ENCODE measurements around the gene MYBPHL.

- TF ChIP-seq, protein P1, sequence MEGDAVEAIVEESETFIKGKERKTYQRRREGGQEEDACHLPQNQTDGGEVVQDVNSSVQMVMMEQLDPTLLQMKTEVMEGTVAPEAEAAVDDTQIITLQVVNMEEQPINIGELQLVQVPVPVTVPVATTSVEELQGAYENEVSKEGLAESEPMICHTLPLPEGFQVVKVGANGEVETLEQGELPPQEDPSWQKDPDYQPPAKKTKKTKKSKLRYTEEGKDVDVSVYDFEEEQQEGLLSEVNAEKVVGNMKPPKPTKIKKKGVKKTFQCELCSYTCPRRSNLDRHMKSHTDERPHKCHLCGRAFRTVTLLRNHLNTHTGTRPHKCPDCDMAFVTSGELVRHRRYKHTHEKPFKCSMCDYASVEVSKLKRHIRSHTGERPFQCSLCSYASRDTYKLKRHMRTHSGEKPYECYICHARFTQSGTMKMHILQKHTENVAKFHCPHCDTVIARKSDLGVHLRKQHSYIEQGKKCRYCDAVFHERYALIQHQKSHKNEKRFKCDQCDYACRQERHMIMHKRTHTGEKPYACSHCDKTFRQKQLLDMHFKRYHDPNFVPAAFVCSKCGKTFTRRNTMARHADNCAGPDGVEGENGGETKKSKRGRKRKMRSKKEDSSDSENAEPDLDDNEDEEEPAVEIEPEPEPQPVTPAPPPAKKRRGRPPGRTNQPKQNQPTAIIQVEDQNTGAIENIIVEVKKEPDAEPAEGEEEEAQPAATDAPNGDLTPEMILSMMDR (IDR thresholded peaks at IDR 0.05; ENCODE audit: poor library complexity) = no peak
- TF ChIP-seq EZH2 (IDR thresholded peaks at IDR 0.05; ENCODE audit: borderline replicate concordance) = no peak
These were observed 35.4 kb upstream of the MYBPHL start for GRCh38 chr1:109341944-109342930.

All from hepatocyte (in vitro differentiated cells).